OCI-LY7 (cell line): Measurements from ENCODE around the gene APOBEC3A. TPM values are rescaled to one million over a fixed set of nuclear protein-coding genes. Genes with fewer than 3 reads are reported as not detected.

ENCODE experiments used
- BruUV-seq: library from RNA; stranded (reverse); fragments of 400-500 nt; replicated peaks from 2 replicates; lab custom pipeline; 2021; lab: Mats Ljungman, UMichigan
- CTCF ChIA-PET: fragments of 300-600 bp; sonication (Branson Sonifier 250); formaldehyde crosslinking; loops from one replicate; lab custom pipeline; 2022; ENCODE audit warnings: antibody characterized with exemption; ENCODE audit not compliant: unreplicated experiment; lab: Charles Lee
- POLR2A ChIA-PET: fragments of 300-600 bp; sonication (Branson Sonifier 250); formaldehyde crosslinking; loops from one replicate; lab custom pipeline; 2022; ENCODE audit warnings: antibody characterized with exemption; lab: Charles Lee
- DNase-seq: peaks from one replicate; pipeline ENCODE4 v3.0.0-alpha.2; 2015; ENCODE audit warnings: low spot score
- H2AFZ ChIP-seq: fragments of 200-600 bp; sonication (generic), shearing (Covaris generic); 2 replicates; pipeline ENCODE4 v1.6.1; 2014; ENCODE audit warnings: mild to moderate bottlenecking, antibody characterized with exemption, low read length, moderate library complexity
- H3K27ac ChIP-seq: fragments of 200-600 bp; sonication (generic); 2 replicates; pipeline ENCODE4 v1.5.1; 2014; ENCODE audit warnings: mixed run types, low read depth, mild to moderate bottlenecking, moderate library complexity, low read length, inconsistent platforms; ENCODE audit not compliant: poor library complexity, severe bottlenecking
- H3K36me3 ChIP-seq: fragments of 200-600 bp; sonication (generic); 2 replicates; pipeline ENCODE4 v1.6.1; 2014; ENCODE audit warnings: mild to moderate bottlenecking, antibody characterized with exemption, low read length, moderate library complexity, mixed read lengths; ENCODE audit not compliant: insufficient read depth
- H3K4me1 ChIP-seq: fragments of 200-600 bp; sonication (generic); 2 replicates; pipeline ENCODE4 v1.5.1; 2014; ENCODE audit warnings: mild to moderate bottlenecking, low read length; ENCODE audit not compliant: insufficient read depth, poor library complexity, severe bottlenecking
- H3K4me2 ChIP-seq: fragments of 200-600 bp; sonication (generic); 2 replicates; pipeline ENCODE4 v1.6.1; 2014; ENCODE audit warnings: mild to moderate bottlenecking, low read length
- H3K4me3 ChIP-seq: fragments of 200-600 bp; sonication (generic); 2 replicates; pipeline ENCODE4 v1.5.1; 2014; ENCODE audit warnings: mild to moderate bottlenecking, low read depth, low read length; ENCODE audit not compliant: poor library complexity, severe bottlenecking
- H3K79me2 ChIP-seq: fragments of 200-600 bp; sonication (generic); 2 replicates; pipeline ENCODE4 v1.6.1; 2016; ENCODE audit warnings: low read depth, mild to moderate bottlenecking, low read length, moderate library complexity, mixed read lengths; ENCODE audit not compliant: insufficient read depth
- H3K9me2 ChIP-seq: fragments of 200-600 bp; sonication (generic); 2 replicates; pipeline ENCODE4 v1.6.1; 2016; ENCODE audit warnings: mild to moderate bottlenecking, low read length, mixed read lengths; ENCODE audit not compliant: insufficient read depth
- H3K9me3 ChIP-seq: fragments of 200-600 bp; sonication (generic); 2 replicates; pipeline ENCODE4 v1.6.1; 2014; ENCODE audit warnings: mild to moderate bottlenecking, mixed run types, low read length, mixed read lengths
- H4K20me1 ChIP-seq: fragments of 200-600 bp; sonication (generic); 2 replicates; pipeline ENCODE4 v1.6.1; 2014; ENCODE audit warnings: mild to moderate bottlenecking, antibody characterized with exemption, low read length, moderate library complexity, mixed read lengths; ENCODE audit not compliant: insufficient read depth
- CTCF ChIP-seq: fragments of 200-600 bp; sonication (generic); conservative IDR thresholded peaks from 2 replicates; pipeline ENCODE4 v1.5.1; 2014; ENCODE audit warnings: mild to moderate bottlenecking, antibody characterized with exemption, low read length, moderate library complexity, mixed read lengths
- EZH2phosphoT487 ChIP-seq: fragments of 200-600 bp; sonication (generic); IDR thresholded peaks from 2 replicates; pipeline ENCODE4 v1.6.1; 2018; ENCODE audit warnings: low read depth, borderline replicate concordance, mild to moderate bottlenecking, mixed run types, antibody characterized with exemption, low read length, moderate library complexity, mixed read lengths
- intact Hi-C: fragments of 100-400 bp; cut with micrococcal nuclease; formaldehyde crosslinking; loops from one replicate; pipeline ENCODE4 v1.10.0; 2022; ENCODE audit not compliant: unreplicated experiment
- total RNA-seq, 2 experiments: library from RNA; depleted of rRNA in 1 of 2; stranded (reverse); fragments of >200 nt in 1 of 2; shearing (Covaris generic) in 1 of 2; gene quantifications; 2 replicates each; pipeline ENCODE4 v1.2.3, GENCODE V29; 2014 to 2022

Gene APOBEC3A
- total RNA-seq, 2 experiments from 2014 or later: not detected

- Histone ChIP-seq H3K9me2 (no peaks in the 10 kb centered on the region), H3K36me3 (no peaks in the 10 kb centered on the region), H3K4me2 (no peak overlapping the region), H3K27ac (no peak overlapping the region), H4K20me1 (no peaks in the 10 kb centered on the region), H3K4me3 (no peak overlapping the region), H3K4me1 (no peaks in the 10 kb centered on the region), H3K79me2 (no peaks in the 10 kb centered on the region), H3K9me3 (no peaks in the 10 kb centered on the region), H2AFZ (no peak overlapping the region)
- intact Hi-C loops: no loop called here
- TF ChIP-seq CTCF: no peak
- TF ChIP-seq EZH2phosphoT487: no peak
- CTCF ChIA-PET: no interaction called here
- no peak for DNase-seq
- no TSS peak for BruUV-seq
- POLR2A ChIA-PET: interaction anchor here (0.7 to 1.2 kb wide), 2 partner anchors 19 to 50 kb away, joined by 3 to 4 read pairs; no protein-coding TSS in a partner anchor
These were observed 6.7 kb upstream of the APOBEC3A start for GRCh38 chr22:38950527-38951295.

GRCh38 chr22:38951734-38952133 lies 5.7 kb upstream of the APOBEC3A start:
- intact Hi-C loops: no loop called here
- TF ChIP-seq CTCF (no peak), EZH2phosphoT487 (no peak)
- POLR2A ChIA-PET: interaction anchor here (0.5 to 1.2 kb wide), 4 partner anchors 20 to 244 kb away, joined by 3 to 4 read pairs (median 4); no protein-coding TSS in a partner anchor
- Histone ChIP-seq H3K4me1 (no peaks in the 10 kb centered on the region), H3K36me3 (no peaks in the 10 kb centered on the region), H3K4me2 (no peak overlapping the region), H3K79me2 (no peaks in the 10 kb centered on the region), H3K9me2 (no peaks in the 10 kb centered on the region), H3K9me3 (no peaks in the 10 kb centered on the region), H4K20me1 (no peaks in the 10 kb centered on the region), H3K27ac (no peak overlapping the region), H3K4me3 (no peak overlapping the region), H2AFZ (no peak overlapping the region)
- CTCF ChIA-PET: interaction anchor here (1.1 kb wide), 1 partner anchor 17 kb away, joined by 3 read pairs; no protein-coding TSS in a partner anchor
- DNase-seq: no peak
- BruUV-seq: no TSS peak
